ENCODE results near the gene OPN5.

Gene OPN5

DNA sequence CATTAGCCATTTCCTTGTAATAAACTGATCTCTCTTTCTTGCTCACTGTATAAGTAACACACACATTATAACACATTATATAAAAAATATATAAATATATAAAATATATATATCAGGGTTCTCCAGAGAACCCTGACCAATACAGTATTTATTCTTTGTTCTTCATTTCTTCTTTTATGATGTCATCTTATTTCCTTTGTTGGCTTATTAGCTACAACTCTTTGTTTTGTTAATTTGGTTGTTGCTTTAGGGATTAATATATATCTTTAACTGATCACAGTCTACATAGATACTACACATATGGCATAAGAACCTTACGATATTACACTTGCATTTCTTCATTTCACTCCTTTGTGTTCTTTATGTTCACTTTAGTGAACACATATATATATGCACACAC is 14.7 kb upstream of the OPN5 start:
- TF ChIP-seq, protein P1, sequence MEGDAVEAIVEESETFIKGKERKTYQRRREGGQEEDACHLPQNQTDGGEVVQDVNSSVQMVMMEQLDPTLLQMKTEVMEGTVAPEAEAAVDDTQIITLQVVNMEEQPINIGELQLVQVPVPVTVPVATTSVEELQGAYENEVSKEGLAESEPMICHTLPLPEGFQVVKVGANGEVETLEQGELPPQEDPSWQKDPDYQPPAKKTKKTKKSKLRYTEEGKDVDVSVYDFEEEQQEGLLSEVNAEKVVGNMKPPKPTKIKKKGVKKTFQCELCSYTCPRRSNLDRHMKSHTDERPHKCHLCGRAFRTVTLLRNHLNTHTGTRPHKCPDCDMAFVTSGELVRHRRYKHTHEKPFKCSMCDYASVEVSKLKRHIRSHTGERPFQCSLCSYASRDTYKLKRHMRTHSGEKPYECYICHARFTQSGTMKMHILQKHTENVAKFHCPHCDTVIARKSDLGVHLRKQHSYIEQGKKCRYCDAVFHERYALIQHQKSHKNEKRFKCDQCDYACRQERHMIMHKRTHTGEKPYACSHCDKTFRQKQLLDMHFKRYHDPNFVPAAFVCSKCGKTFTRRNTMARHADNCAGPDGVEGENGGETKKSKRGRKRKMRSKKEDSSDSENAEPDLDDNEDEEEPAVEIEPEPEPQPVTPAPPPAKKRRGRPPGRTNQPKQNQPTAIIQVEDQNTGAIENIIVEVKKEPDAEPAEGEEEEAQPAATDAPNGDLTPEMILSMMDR (IDR thresholded peaks at IDR 0.05; ENCODE audit: poor library complexity, severe bottlenecking): no peak
- Histone ChIP-seq H3K27ac (ENCODE audit: poor library complexity, severe bottlenecking) (no peak overlapping the region), H3K27me3 (ENCODE audit: insufficient read depth, poor library complexity, severe bottlenecking) (no peaks in the 10 kb centered on the region), H3K36me3 (ENCODE audit: low read depth) (no peaks in the 10 kb centered on the region; the same call in 1 of the 2 replicates), H3K9me3 (ENCODE audit: severe bottlenecking) (peaks cover 3% of the 10 kb centered on the region), H3K4me3 (ENCODE audit: severe bottlenecking) (no peak overlapping the region), H3K4me1 (ENCODE audit: insufficient read depth, poor library complexity, severe bottlenecking) (no peaks in the 10 kb centered on the region)
- ATAC-seq (ENCODE audit: low read depth) (no peak), DNase-seq (ENCODE audit: low spot score) (no peak)

DNA sequence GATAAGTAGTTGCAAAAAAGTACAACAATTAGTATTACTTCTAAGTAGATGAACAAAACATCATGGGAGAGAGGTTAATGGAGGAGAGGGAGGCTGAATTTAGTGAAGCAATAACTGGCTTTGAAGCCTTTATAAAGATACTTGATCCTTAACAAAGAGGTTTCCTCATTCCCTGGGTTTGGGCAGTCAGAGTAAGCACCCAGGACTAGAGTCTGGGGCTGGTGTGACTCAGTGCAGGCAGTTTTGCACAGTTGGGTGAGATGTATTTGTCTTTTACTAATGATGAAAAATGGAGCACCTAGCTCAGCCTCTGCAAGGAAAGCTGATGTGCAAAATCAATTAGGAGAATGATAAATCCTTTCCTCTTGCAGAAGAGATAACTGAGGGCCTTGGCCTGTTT is 11.8 kb upstream of the OPN5 start:
- Histone ChIP-seq H3K4me1 (ENCODE audit: insufficient read depth, poor library complexity, severe bottlenecking) (no peaks in the 10 kb centered on the region), H3K27me3 (ENCODE audit: insufficient read depth, poor library complexity, severe bottlenecking) (no peaks in the 10 kb centered on the region), H3K36me3 (ENCODE audit: low read depth) (no peaks in the 10 kb centered on the region; the same call in 1 of the 2 replicates), H3K9me3 (ENCODE audit: severe bottlenecking) (peaks cover 3% of the 10 kb centered on the region), H3K27ac (ENCODE audit: poor library complexity, severe bottlenecking) (no peak overlapping the region), H3K4me3 (ENCODE audit: severe bottlenecking) (no peak overlapping the region)
- no peak for ATAC-seq (ENCODE audit: low read depth)
- TF ChIP-seq, protein P1 (IDR thresholded peaks at IDR 0.05; ENCODE audit: poor library complexity, severe bottlenecking): no peak
- no peak for DNase-seq (ENCODE audit: low spot score)

DNA sequence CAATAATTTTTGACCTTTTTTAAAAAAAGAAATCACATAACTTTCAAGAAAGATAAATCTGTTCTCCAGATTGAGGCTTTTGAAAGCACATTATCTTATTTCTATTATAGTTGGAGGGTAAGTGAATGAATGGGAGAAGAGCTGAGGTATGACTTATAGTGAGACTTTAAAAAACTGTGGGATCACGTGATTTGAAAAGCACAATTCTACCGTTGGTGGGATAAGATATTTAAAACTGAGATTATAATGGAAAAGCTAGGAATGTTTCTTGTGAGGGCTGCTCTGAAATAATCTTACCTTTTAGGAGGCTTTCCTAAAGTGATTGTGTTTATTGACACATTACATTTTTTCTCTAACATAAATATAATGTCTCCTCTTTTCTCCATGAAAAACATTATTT is 9.5 kb upstream of the OPN5 start:
- H3K27me3 ChIP-seq (ENCODE audit: insufficient read depth, poor library complexity, severe bottlenecking): no peaks in the 10 kb centered on the region
- H3K4me3 ChIP-seq (ENCODE audit: severe bottlenecking): no peak overlapping the region
- H3K4me1 ChIP-seq (ENCODE audit: insufficient read depth, poor library complexity, severe bottlenecking): no peaks in the 10 kb centered on the region
- H3K27ac ChIP-seq (ENCODE audit: poor library complexity, severe bottlenecking): no peak overlapping the region
- ATAC-seq (ENCODE audit: low read depth) (no peak), DNase-seq (ENCODE audit: low spot score) (no peak)
- H3K36me3 ChIP-seq (ENCODE audit: low read depth): no peaks in the 10 kb centered on the region
- no peaks in the 10 kb centered on the region for H3K9me3 ChIP-seq (ENCODE audit: severe bottlenecking)
- TF ChIP-seq, protein P1 (IDR thresholded peaks at IDR 0.05; ENCODE audit: poor library complexity, severe bottlenecking): no peak

DNA sequence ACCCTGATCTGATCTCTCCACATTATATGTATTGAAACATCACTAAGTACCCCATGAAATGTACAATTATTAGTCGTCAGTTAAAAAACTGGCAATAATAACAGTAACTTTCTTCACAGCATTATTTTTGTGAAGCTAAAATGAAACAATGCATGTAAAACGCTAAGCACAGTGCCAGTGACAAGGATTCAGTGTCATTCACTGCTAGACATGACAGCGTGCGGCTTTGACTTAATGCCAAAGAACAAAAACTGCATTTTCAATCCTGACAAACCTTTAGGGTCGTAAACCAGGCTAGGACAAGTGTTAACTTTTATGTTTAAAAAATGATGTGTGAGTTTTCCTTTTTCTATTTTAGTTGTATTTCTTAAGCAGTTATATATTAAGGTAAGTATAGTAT is 8.8 kb upstream of the OPN5 start:
- no peak for DNase-seq (ENCODE audit: low spot score)
- TF ChIP-seq, protein P1 (IDR thresholded peaks at IDR 0.05; ENCODE audit: poor library complexity, severe bottlenecking): no peak
- no peak for ATAC-seq (ENCODE audit: low read depth)

DNA sequence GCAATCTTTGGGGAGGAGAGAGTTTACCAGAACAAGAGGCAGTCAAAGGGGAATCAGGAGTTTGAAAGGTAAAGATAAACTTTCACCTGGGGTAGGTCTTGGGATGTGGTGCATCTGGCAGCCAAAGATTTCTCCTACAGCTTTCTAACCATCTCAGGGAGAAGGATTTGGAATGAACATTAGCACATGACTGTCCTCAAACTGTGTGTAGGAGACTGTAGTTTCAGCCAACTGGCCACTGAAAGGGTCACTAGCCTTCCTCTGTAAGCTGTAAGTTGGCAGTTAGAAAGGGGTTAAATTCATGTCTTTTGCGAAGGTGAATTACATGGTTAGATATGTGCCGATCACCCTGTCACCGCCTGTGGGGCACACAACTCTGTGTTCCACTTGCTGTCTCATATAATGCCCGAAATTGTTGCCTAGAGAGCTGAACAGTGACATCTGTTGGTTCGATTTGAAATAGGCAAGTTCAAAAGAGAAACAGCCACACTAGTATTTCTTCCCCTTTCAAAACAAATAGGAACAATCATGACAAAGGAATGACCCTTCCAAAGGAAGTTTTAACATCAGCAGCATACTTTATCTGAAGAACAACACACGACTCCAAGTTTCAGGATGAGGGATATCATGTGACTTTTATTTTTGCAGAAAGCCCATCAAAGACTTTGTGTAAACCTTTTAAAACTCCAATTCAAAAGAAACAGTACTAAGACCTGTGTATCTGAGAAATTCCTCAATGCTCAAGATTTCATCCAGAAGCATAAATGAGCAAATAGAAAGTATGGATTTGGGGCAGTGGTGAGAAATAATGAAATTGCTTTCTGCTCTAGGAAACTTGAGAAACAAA is 1.1 kb upstream of the OPN5 start:
- Histone ChIP-seq H3K9me3 (ENCODE audit: severe bottlenecking) (no peaks in the 10 kb centered on the region), H3K4me1 (ENCODE audit: insufficient read depth, poor library complexity, severe bottlenecking) (peaks cover 5% of the 10 kb centered on the region), H3K4me3 (ENCODE audit: severe bottlenecking) (no peak overlapping the region), H3K36me3 (ENCODE audit: low read depth) (no peaks in the 10 kb centered on the region), H3K27ac (ENCODE audit: poor library complexity, severe bottlenecking) (no peak overlapping the region), H3K27me3 (ENCODE audit: insufficient read depth, poor library complexity, severe bottlenecking) (no peaks in the 10 kb centered on the region)
- no peak for DNase-seq (ENCODE audit: low spot score)
- TF ChIP-seq, protein P1 (IDR thresholded peaks at IDR 0.05; ENCODE audit: poor library complexity, severe bottlenecking): peak; percentile 92
- ATAC-seq (ENCODE audit: low read depth): peak; percentile 89

More for the DNA sequence above, 8.8 kb upstream of the OPN5 start:
- H3K27me3 ChIP-seq (ENCODE audit: insufficient read depth, poor library complexity, severe bottlenecking): no peaks in the 10 kb centered on the region
- H3K27ac ChIP-seq (ENCODE audit: poor library complexity, severe bottlenecking): no peak overlapping the region
- no peaks in the 10 kb centered on the region for H3K36me3 ChIP-seq (ENCODE audit: low read depth)
- H3K9me3 ChIP-seq (ENCODE audit: severe bottlenecking): no peaks in the 10 kb centered on the region
- H3K4me3 ChIP-seq (ENCODE audit: severe bottlenecking): no peak overlapping the region
- H3K4me1 ChIP-seq (ENCODE audit: insufficient read depth, poor library complexity, severe bottlenecking): no peaks in the 10 kb centered on the region
